Trophoblast cell (in vitro differentiated cells and primary cell): ENCODE data around the gene ALK.

Source experiments
- DNase-seq, 2 donors: peaks; one replicate each; pipeline ENCODE4 v3.0.0-alpha.2; 2016
- H2AFZ ChIP-seq: 2 replicates; pipeline ENCODE4 v1.6.1; 2013; ENCODE audit warnings: low read length, moderate library complexity, mild to moderate bottlenecking; ENCODE audit not compliant: insufficient read depth, poor library complexity
- H2AK5ac ChIP-seq: 2 replicates; pipeline ENCODE4 v1.6.1; 2013; ENCODE audit warnings: mild to moderate bottlenecking, low read length
- H2BK120ac ChIP-seq: 2 replicates; pipeline ENCODE4 v1.6.1; 2013; ENCODE audit warnings: low read length, mild to moderate bottlenecking, moderate library complexity; ENCODE audit not compliant: insufficient read depth, poor library complexity
- H2BK12ac ChIP-seq: 2 replicates; pipeline ENCODE4 v1.6.1; 2013; ENCODE audit warnings: mild to moderate bottlenecking, low read length, moderate library complexity
- H2BK5ac ChIP-seq: 2 replicates; pipeline ENCODE4 v1.6.1; 2013; ENCODE audit warnings: low read length, low read depth, moderate library complexity, mild to moderate bottlenecking; ENCODE audit not compliant: poor library complexity
- H3K14ac ChIP-seq: 2 replicates; pipeline ENCODE4 v1.6.1; 2013; ENCODE audit warnings: mild to moderate bottlenecking, low read length
- H3K18ac ChIP-seq: 2 replicates; pipeline ENCODE4 v1.6.1; 2013; ENCODE audit warnings: mild to moderate bottlenecking, low read length
- H3K23ac ChIP-seq: 2 replicates; pipeline ENCODE4 v1.6.1; 2013; ENCODE audit warnings: low read length
- H3K27ac ChIP-seq: 2 replicates; pipeline ENCODE4 v1.5.1; 2013; ENCODE audit warnings: low read depth, mild to moderate bottlenecking, inconsistent platforms, low read length, moderate library complexity
- H3K27me3 ChIP-seq: 2 replicates; pipeline ENCODE4 v1.6.1; 2013; ENCODE audit warnings: inconsistent platforms, mild to moderate bottlenecking, low read length, moderate library complexity; ENCODE audit not compliant: insufficient read depth
- H3K36me3 ChIP-seq, 2 experiments: 1 replicate in 1 of 2; 2 replicates in 1 of 2; pipeline ENCODE4 v1.6.1; 2013; ENCODE audit warnings: low read length in 2 of 2, mild to moderate bottlenecking in 2 of 2, moderate library complexity in 1 of 2; ENCODE audit not compliant: insufficient read depth in 2 of 2, control insufficient read depth in 1 of 2
- H3K4ac ChIP-seq: 2 replicates; pipeline ENCODE4 v1.6.1; 2013; ENCODE audit warnings: low read depth, mild to moderate bottlenecking, low read length, moderate library complexity
- H3K4me1 ChIP-seq, 2 experiments: 1 replicate in 1 of 2; 2 replicates in 1 of 2; pipeline ENCODE4 v1.6.1; 2013; ENCODE audit warnings: low read length in 2 of 2, mild to moderate bottlenecking in 2 of 2, moderate library complexity in 1 of 2; ENCODE audit not compliant: insufficient read depth in 2 of 2, control insufficient read depth in 1 of 2
- H3K4me2 ChIP-seq: 2 replicates; pipeline ENCODE4 v1.6.1; 2013; ENCODE audit warnings: inconsistent platforms, mild to moderate bottlenecking, low read length, moderate library complexity
- H3K4me3 ChIP-seq: 2 replicates; pipeline ENCODE4 v1.5.1; 2013; ENCODE audit warnings: mild to moderate bottlenecking, low read depth, low read length, inconsistent platforms
- H3K79me1 ChIP-seq: one replicate; pipeline ENCODE4 v1.6.1; 2013; ENCODE audit warnings: low read length
- H3K79me2 ChIP-seq: 2 replicates; pipeline ENCODE4 v1.6.1; 2013; ENCODE audit warnings: low read length, mild to moderate bottlenecking; ENCODE audit not compliant: control insufficient read depth, insufficient read depth, poor library complexity
- H3K9ac ChIP-seq: 2 replicates; pipeline ENCODE4 v1.6.1; 2013; ENCODE audit warnings: mild to moderate bottlenecking, low read length
- H3K9me3 ChIP-seq: 2 replicates; pipeline ENCODE4 v1.6.1; 2013; ENCODE audit warnings: low read depth, mild to moderate bottlenecking, control low read depth, inconsistent platforms, low read length; ENCODE audit not compliant: insufficient read depth
- H4K12ac ChIP-seq: 2 replicates; pipeline ENCODE4 v1.6.1; 2013; ENCODE audit warnings: low read depth, mild to moderate bottlenecking, low read length, moderate library complexity
- H4K8ac ChIP-seq: 2 replicates; pipeline ENCODE4 v1.6.1; 2013; ENCODE audit warnings: low read depth, mild to moderate bottlenecking, low read length, moderate library complexity
- H4K91ac ChIP-seq: one replicate; pipeline ENCODE4 v1.6.1; 2013; ENCODE audit warnings: low read depth, mild to moderate bottlenecking, low read length, moderate library complexity
- WGBS: extraction: QIAGEN DNeasy Blood & Tissue Kit; methylation state at CpG from one replicate; pipeline ENCODE4 v1.1.7; 2013; ENCODE audit warnings: missing lambda C conversion rate; ENCODE audit not compliant: insufficient read length, insufficient coverage; ENCODE audit errors: extremely low coverage; 5-methylcytosine and 5-hydroxymethylcytosine counted together

Gene ALK

DNA sequence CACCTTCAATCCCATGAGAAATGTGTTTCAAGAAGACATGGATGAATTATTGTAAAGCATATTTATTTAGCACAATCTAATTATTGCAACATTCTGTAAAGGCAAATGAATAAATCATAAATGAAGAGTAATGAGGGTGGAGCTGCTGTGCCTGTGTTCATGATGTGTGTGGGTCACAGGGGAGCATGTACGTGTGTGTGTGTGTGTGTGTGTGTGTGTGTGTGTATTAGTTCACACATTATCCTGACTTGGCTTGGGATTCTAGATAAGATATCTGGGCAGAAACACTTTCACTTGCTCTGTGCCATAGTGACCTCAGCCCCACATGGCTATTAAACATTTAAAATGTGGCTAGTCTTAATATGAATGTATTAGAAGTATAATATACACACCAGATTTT is 361.8 kb downstream of the ALK start:
- Histone ChIP-seq H3K9ac (no peak overlapping the region), H4K12ac (no peak overlapping the region), H3K4me1 (no peaks in the 10 kb centered on the region), H3K79me2 (no peaks in the 10 kb centered on the region), H2AK5ac (no peak overlapping the region), H3K14ac (no peak overlapping the region), H3K36me3 (no peaks in the 10 kb centered on the region), H4K91ac (no peak overlapping the region), H2BK12ac (no peak overlapping the region), H3K9me3 (no peaks in the 10 kb centered on the region), H3K27ac (no peak overlapping the region), H3K27me3 (no peaks in the 10 kb centered on the region), H3K4ac (no peak overlapping the region), H2AFZ (no peak overlapping the region), H2BK5ac (no peak overlapping the region), H4K8ac (no peak overlapping the region), H3K23ac (no peak overlapping the region), H3K4me3 (no peak overlapping the region), H3K4me2 (no peak overlapping the region), H3K18ac (no peak overlapping the region), H3K79me1 (no peaks in the 10 kb centered on the region), H2BK120ac (no peak overlapping the region)
- WGBS = no CpG with 5 or more reads among the region's 1 CpG
- DNase-seq = no peak

DNA sequence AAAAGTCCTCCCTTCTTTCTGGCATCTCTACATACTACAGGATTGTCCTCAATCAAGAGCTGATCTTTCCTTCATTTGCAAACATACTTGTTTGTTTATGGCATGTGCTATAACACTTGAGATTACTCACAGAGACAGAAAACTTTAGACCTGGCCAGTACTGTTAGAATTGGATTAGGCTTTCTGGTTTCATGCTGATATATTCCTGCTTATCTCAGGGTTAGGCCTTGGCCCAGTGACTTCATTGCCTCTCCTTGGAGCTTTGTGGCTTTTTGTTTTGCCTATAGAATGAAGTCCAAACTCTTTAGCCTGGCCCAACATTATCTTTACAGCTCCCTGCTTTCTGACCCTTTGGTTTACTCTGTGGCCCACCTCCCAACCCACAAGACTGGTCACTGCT is 363.3 kb downstream of the ALK start:
- Histone ChIP-seq H2AFZ (no peak overlapping the region), H4K12ac (no peak overlapping the region), H3K79me2 (no peaks in the 10 kb centered on the region), H3K27ac (no peak overlapping the region), H3K4me1 (no peaks in the 10 kb centered on the region), H4K91ac (no peak overlapping the region), H2BK120ac (no peak overlapping the region), H3K9ac (no peak overlapping the region), H2BK5ac (no peak overlapping the region), H3K79me1 (no peaks in the 10 kb centered on the region), H3K23ac (no peak overlapping the region), H3K27me3 (no peaks in the 10 kb centered on the region), H2BK12ac (no peak overlapping the region), H3K14ac (no peak overlapping the region), H4K8ac (no peak overlapping the region), H3K4me3 (no peak overlapping the region), H3K4me2 (no peak overlapping the region), H3K18ac (no peak overlapping the region), H3K36me3 (no peaks in the 10 kb centered on the region), H3K4ac (no peak overlapping the region), H2AK5ac (no peak overlapping the region), H3K9me3 (no peaks in the 10 kb centered on the region)
- no peak for DNase-seq

GRCh38 chr2:29557268-29557667 is 364.1 kb downstream of the ALK start:
- Histone ChIP-seq H4K91ac (no peak overlapping the region), H3K9me3 (no peaks in the 10 kb centered on the region), H4K12ac (no peak overlapping the region), H3K4me1 (no peaks in the 10 kb centered on the region), H3K79me1 (no peaks in the 10 kb centered on the region), H2BK5ac (no peak overlapping the region), H3K23ac (no peak overlapping the region), H3K27me3 (no peaks in the 10 kb centered on the region), H3K9ac (no peak overlapping the region), H2BK120ac (no peak overlapping the region), H3K18ac (no peak overlapping the region), H2AFZ (no peak overlapping the region), H2AK5ac (no peak overlapping the region), H2BK12ac (no peak overlapping the region), H4K8ac (no peak overlapping the region), H3K4me2 (no peak overlapping the region), H3K27ac (no peak overlapping the region), H3K14ac (no peak overlapping the region), H3K4me3 (no peak overlapping the region), H3K4ac (no peak overlapping the region), H3K36me3 (no peaks in the 10 kb centered on the region), H3K79me2 (no peaks in the 10 kb centered on the region)
- no CpG with 5 or more reads among the region's 1 CpG for WGBS
- no peak for DNase-seq

- H2BK120ac ChIP-seq = no peak overlapping the region
- H4K8ac ChIP-seq = no peak overlapping the region
- no peak overlapping the region for H3K18ac ChIP-seq
- H3K4ac ChIP-seq = no peak overlapping the region
- DNase-seq = no peak
- H3K36me3 ChIP-seq = no peaks in the 10 kb centered on the region
- no peak overlapping the region for H3K27ac ChIP-seq
- H3K4me3 ChIP-seq = no peak overlapping the region
- no peaks in the 10 kb centered on the region for H3K79me2 ChIP-seq
- H3K4me1 ChIP-seq = no peaks in the 10 kb centered on the region
- H2BK5ac ChIP-seq = no peak overlapping the region
- no peak overlapping the region for H2BK12ac ChIP-seq
- no peak overlapping the region for H4K12ac ChIP-seq
- no CpG with 5 or more reads among the region's 2 CpGs for WGBS
- H3K14ac ChIP-seq = no peak overlapping the region
- H2AFZ ChIP-seq = no peak overlapping the region
- H3K23ac ChIP-seq = no peak overlapping the region
- H3K27me3 ChIP-seq = no peaks in the 10 kb centered on the region
- no peaks in the 10 kb centered on the region for H3K79me1 ChIP-seq
- no peak overlapping the region for H3K9ac ChIP-seq
- H4K91ac ChIP-seq = no peak overlapping the region
- no peak overlapping the region for H3K4me2 ChIP-seq
- H3K9me3 ChIP-seq = no peaks in the 10 kb centered on the region
- no peak overlapping the region for H2AK5ac ChIP-seq
Measured at GRCh38 chr2:29549069-29549380, 372.4 kb downstream of the ALK start.

DNA sequence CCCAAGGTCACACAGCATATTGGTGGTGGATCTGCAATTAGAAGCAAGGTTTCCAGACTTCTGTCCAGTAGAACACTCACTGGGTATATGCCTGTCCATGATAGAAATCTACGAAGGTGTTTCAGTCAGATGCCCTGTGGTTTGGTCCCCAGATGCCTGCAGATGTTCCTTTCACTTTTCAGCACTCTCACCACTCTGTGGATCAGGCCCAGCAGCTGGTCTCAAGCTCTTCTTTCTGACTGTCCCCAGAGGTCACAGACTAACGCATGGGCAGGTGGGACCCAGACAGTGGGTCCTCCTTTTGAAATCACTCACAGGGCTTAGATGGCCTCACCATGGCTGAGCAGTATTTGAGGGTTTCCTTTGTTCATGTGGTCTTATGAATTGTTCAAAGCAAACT is 376.5 kb downstream of the ALK start:
- WGBS = no CpG with 5 or more reads among the region's 2 CpGs
- no peaks in the 10 kb centered on the region for H3K79me1 ChIP-seq
- H3K27me3 ChIP-seq = no peaks in the 10 kb centered on the region
- H2BK120ac ChIP-seq = no peak overlapping the region
- H3K4me2 ChIP-seq = no peak overlapping the region
- H2AFZ ChIP-seq = no peak overlapping the region
- H3K4me1 ChIP-seq = no peaks in the 10 kb centered on the region
- H4K12ac ChIP-seq = no peak overlapping the region
- no peak overlapping the region for H2AK5ac ChIP-seq
- no peaks in the 10 kb centered on the region for H3K79me2 ChIP-seq
- no peak overlapping the region for H3K18ac ChIP-seq
- no peak overlapping the region for H2BK12ac ChIP-seq
- no peak overlapping the region for H3K23ac ChIP-seq
- H3K27ac ChIP-seq = no peak overlapping the region
- H3K9ac ChIP-seq = no peak overlapping the region
- H3K4ac ChIP-seq = no peak overlapping the region
- H4K8ac ChIP-seq = no peak overlapping the region
- H3K9me3 ChIP-seq = no peaks in the 10 kb centered on the region
- H3K4me3 ChIP-seq = no peak overlapping the region
- no peak for DNase-seq
- H4K91ac ChIP-seq = no peak overlapping the region
- no peak overlapping the region for H2BK5ac ChIP-seq
- H3K36me3 ChIP-seq = no peaks in the 10 kb centered on the region
- H3K14ac ChIP-seq = no peak overlapping the region
